GM23338 (cell line): Measurements from ENCODE around the gene CLEC5A. TPM values are rescaled to one million over a fixed set of nuclear protein-coding genes. Genes with fewer than 3 reads are reported as not detected.
"Not testable (repeated sequence)": the region's sequence is repeated elsewhere in the genome, so short reads cannot be mapped to it uniquely, and the experiment has no call there.

Experiments used
- ATAC-seq: fragments of 200-7000 bp; cut with Tn5 transposase; 3 replicates; pipeline ENCODE4 v1.9.1; 2020
- DNase-seq: peaks from one replicate; pipeline ENCODE4 v3.0.0-alpha.2; 2015; ENCODE audit warnings: low spot score
- H2AFZ ChIP-seq: fragments of 200-600 bp; sonication (generic); 2 replicates; pipeline ENCODE4 v1.8.0; 2016; ENCODE audit warnings: antibody characterized with exemption, mild to moderate bottlenecking, moderate library complexity
- H3F3A ChIP-seq: fragments of 200-600 bp; sonication (generic); replicated peaks from 2 replicates; pipeline ENCODE4 v1.8.0; 2017; ENCODE audit warnings: antibody characterized with exemption, mixed run types, low read depth
- H3K27ac ChIP-seq: fragments of 200-600 bp; sonication (generic); 2 replicates; pipeline ENCODE4 v1.6.1; 2016; ENCODE audit warnings: low read depth
- H3K27me3 ChIP-seq: fragments of 200-600 bp; sonication (generic); 2 replicates; pipeline ENCODE4 v1.8.0; 2016; ENCODE audit warnings: mild to moderate bottlenecking, mixed run types, moderate library complexity; ENCODE audit not compliant: insufficient read depth
- H3K36me3 ChIP-seq: fragments of 200-600 bp; sonication (generic); 2 replicates; pipeline ENCODE4 v1.8.0; 2016; ENCODE audit warnings: mild to moderate bottlenecking; ENCODE audit not compliant: insufficient read depth
- H3K4me1 ChIP-seq: fragments of 200-600 bp; sonication (generic); 2 replicates; pipeline ENCODE4 v1.8.0; 2016; ENCODE audit warnings: mild to moderate bottlenecking, moderate library complexity; ENCODE audit not compliant: insufficient read depth
- H3K4me2 ChIP-seq: fragments of 200-600 bp; sonication (generic); 2 replicates; pipeline ENCODE4 v1.7.1; 2017; ENCODE audit warnings: mixed run types
- H3K4me3 ChIP-seq: fragments of 200-600 bp; sonication (generic); 2 replicates; pipeline ENCODE4 v1.6.1; 2016; ENCODE audit warnings: mixed run types
- H3K79me2 ChIP-seq: fragments of 200-600 bp; sonication (generic); replicated peaks from 2 replicates; pipeline ENCODE4 v1.8.0; 2017; ENCODE audit warnings: mild to moderate bottlenecking; ENCODE audit not compliant: insufficient read depth
- H3K9me2 ChIP-seq: fragments of 200-600 bp; sonication (generic); 2 replicates; pipeline ENCODE4 v1.8.0; 2017; ENCODE audit not compliant: insufficient read depth
- H4K20me1 ChIP-seq: fragments of 200-600 bp; sonication (generic); replicated peaks from 2 replicates; pipeline ENCODE4 v1.8.0; 2017; ENCODE audit warnings: mild to moderate bottlenecking; ENCODE audit not compliant: insufficient read depth
- H3K27ac Mint-ChIP-seq: 2 replicates; pipeline ENCODE4 v1.8.0; 2020; ENCODE audit warnings: inconsistent platforms, mild to moderate bottlenecking, moderate library complexity, mixed read lengths
- H3K27me3 Mint-ChIP-seq: 3 replicates; pipeline ENCODE4 v1.8.0; 2022; ENCODE audit warnings: low read depth, mild to moderate bottlenecking, moderate library complexity, mixed read lengths, inconsistent platforms; ENCODE audit not compliant: insufficient read depth, poor library complexity
- H3K36me3 Mint-ChIP-seq: 3 replicates; pipeline ENCODE4 v1.8.0; 2021; ENCODE audit warnings: low read depth, mild to moderate bottlenecking, inconsistent platforms, moderate library complexity, mixed read lengths
- H3K4me1 Mint-ChIP-seq: 3 replicates; pipeline ENCODE4 v1.8.0; 2020; ENCODE audit warnings: mild to moderate bottlenecking, inconsistent platforms, mixed read lengths
- H3K4me3 Mint-ChIP-seq: 3 replicates; pipeline ENCODE4 v1.8.0; 2021; ENCODE audit warnings: moderate library complexity, mild to moderate bottlenecking, inconsistent platforms, mixed read lengths
- H3K9me3 Mint-ChIP-seq: 3 replicates; pipeline ENCODE4 v1.8.0; 2020; ENCODE audit warnings: moderate library complexity, mild to moderate bottlenecking, inconsistent platforms, mixed read lengths
- ETS1 ChIP-seq: IDR thresholded peaks from 2 replicates; pipeline ENCODE4 v1.6.1; 2016; ENCODE audit warnings: antibody characterized with exemption
- EZH2phosphoT487 ChIP-seq: fragments of 200-600 bp; sonication (generic); IDR thresholded peaks from one replicate; pipeline ENCODE4 v1.8.1; 2018; ENCODE audit warnings: antibody characterized with exemption; ENCODE audit not compliant: unreplicated experiment
- POLR2AphosphoS5 ChIP-seq: IDR thresholded peaks from 2 replicates; pipeline ENCODE4 v1.6.1; 2016; ENCODE audit warnings: antibody characterized with exemption, low read depth
- ZNF462 ChIP-seq: fragments of 250-450 bp; sonication (Bioruptor Pico); IDR thresholded peaks from 2 replicates; pipeline ENCODE4 v1.5.0; 2020; ENCODE audit warnings: mild to moderate bottlenecking, moderate library complexity
- polyA plus RNA-seq: library from polyadenylated mRNA; unstranded; fragments of >200 nt; fragmentation: Nextera tagmentation; extraction: Ambion mirVana; gene quantifications from 2 replicates; pipeline ENCODE4 v1.2.1, GENCODE V29; 2016
- total RNA-seq: library from RNA; depleted of rRNA; stranded (reverse); fragments of >200 nt; shearing (Covaris generic); gene quantifications from 2 replicates; pipeline ENCODE4 v1.2.3, GENCODE V29; 2014

Gene CLEC5A
- total and polyA plus RNA-seq, 2 experiments from 2014 or later: not detected

- H3F3A ChIP-seq: no peaks in the 10 kb centered on the region
- DNase-seq (no peak), ATAC-seq (no peak)
- H3K36me3 ChIP-seq: no peaks in the 10 kb centered on the region
- H3K4me2 ChIP-seq: no peak overlapping the region
- H3K4me3 ChIP-seq: no peak overlapping the region
- no peaks in the 10 kb centered on the region for H3K27me3 ChIP-seq
- TF ChIP-seq EZH2phosphoT487 (no peak), ETS1 (no peak), ZNF462 (CRISPR knock-in tag) (no peak), POLR2AphosphoS5 (no peak)
- Mint-ChIP-seq H3K27ac (no peak overlapping the region), H3K27me3 (no peaks in the 10 kb centered on the region), H3K36me3 (no peaks in the 10 kb centered on the region), H3K9me3 (no peaks in the 10 kb centered on the region), H3K4me1 (no peaks in the 10 kb centered on the region), H3K4me3 (no peak overlapping the region)
- H3K4me1 ChIP-seq: no peaks in the 10 kb centered on the region
- H4K20me1 ChIP-seq: no peaks in the 10 kb centered on the region
- H3K79me2 ChIP-seq: no peaks in the 10 kb centered on the region
- no peaks in the 10 kb centered on the region for H3K9me2 ChIP-seq
- no peak overlapping the region for H3K27ac ChIP-seq
- H2AFZ ChIP-seq: no peak overlapping the region
Observed at GRCh38 chr7:141906285-141906684, 40.5 kb downstream of the CLEC5A start.

- not testable (repeated sequence) for H3K36me3 ChIP-seq, DNase-seq, H3K79me2 ChIP-seq, ATAC-seq, H4K20me1 ChIP-seq, H3K27me3 Mint-ChIP-seq, H3F3A ChIP-seq, H3K4me3 ChIP-seq, H3K27ac ChIP-seq, H3K27me3 ChIP-seq, H3K4me3 Mint-ChIP-seq, H3K4me1 Mint-ChIP-seq, H3K4me2 ChIP-seq, H3K9me3 Mint-ChIP-seq, H3K4me1 ChIP-seq, H3K9me2 ChIP-seq, H2AFZ ChIP-seq, H3K27ac Mint-ChIP-seq, H3K36me3 Mint-ChIP-seq
Observed at GRCh38 chr7:141899366-141899765, 47.4 kb downstream of the CLEC5A start.
